ENCODE results near the gene LPAR1. TPM values are rescaled to one million over a fixed set of nuclear protein-coding genes. Genes with fewer than 3 reads are reported as not detected.

The LPAR1 gene
- total RNA-seq, 1 experiment from 2014 or later: 11.0 TPM

GRCh38 chr9:110850401-110851135 is 187.7 kb downstream of the LPAR1 start:
- H3K4me3 ChIP-seq (ENCODE audit: low read depth in 2 of 2, low read length in 2 of 2): no peak overlapping the region
- ATAC-seq: no peak
- H3K27ac ChIP-seq (ENCODE audit: low read length): no peak overlapping the region
- intact Hi-C loops (cut with micrococcal nuclease; ENCODE audit: unreplicated experiment) (no loop called here), in situ Hi-C loops (cut with HindIII; ENCODE audit: low pct_unique_long_range_greater_than_20kb, low sequenced_read_pairs) (no loop called here)
- H3K36me3 ChIP-seq (ENCODE audit: control insufficient read depth, insufficient read depth, low read length): no peaks in the 10 kb centered on the region
- H3K27me3 ChIP-seq (ENCODE audit: control insufficient read depth, insufficient read depth, low read length): no peaks in the 10 kb centered on the region
- no peak for TF ChIP-seq REST (IDR thresholded peaks at IDR 0.05; ENCODE audit: insufficient read depth in 1 of 2, low read depth in 2 of 2, low read length in 1 of 2)
- TF ChIP-seq POLR2AphosphoS5 (IDR thresholded peaks at IDR 0.05; ENCODE audit: low read depth, low read length): no peak
- no peak for TF ChIP-seq CTCF (IDR thresholded peaks at IDR 0.05)
- TF ChIP-seq TCF7L2 (IDR thresholded peaks at IDR 0.05; ENCODE audit: low read depth, low read length): no peak
- TF ChIP-seq SIN3A (IDR thresholded peaks at IDR 0.05; ENCODE audit: borderline replicate concordance, insufficient read depth, low read depth, low read length): no peak
- peaks cover 3% of the 10 kb centered on the region; the same call in 1 of the 2 replicates for H3K9me3 ChIP-seq (ENCODE audit: control insufficient read depth, insufficient read depth, low read depth, low read length)
- ChIA-PET POLR2A (no interaction called here), CTCF (interaction anchor here (0.6 kb wide), 1 partner anchor 1041 kb away, joined by 5 read pairs; no protein-coding TSS in a partner anchor)
- no peaks in the 10 kb centered on the region for H3K4me1 ChIP-seq (ENCODE audit: control insufficient read depth, insufficient read depth, low read length)
- DNase-seq (ENCODE audit: low read depth, low spot score): no peak
- no TSS peak for BruUV-seq (replicated peaks)

GRCh38 chr9:110847671-110848070 is 190.6 kb downstream of the LPAR1 start:
- Histone ChIP-seq H3K36me3 (ENCODE audit: control insufficient read depth, insufficient read depth, low read length) (no peaks in the 10 kb centered on the region), H3K9me3 (ENCODE audit: control insufficient read depth, insufficient read depth, low read depth, low read length) (no peaks in the 10 kb centered on the region), H3K4me1 (ENCODE audit: control insufficient read depth, insufficient read depth, low read length) (no peaks in the 10 kb centered on the region), H3K27ac (ENCODE audit: low read length) (no peak overlapping the region), H3K27me3 (ENCODE audit: control insufficient read depth, insufficient read depth, low read length) (no peaks in the 10 kb centered on the region), H3K4me3 (ENCODE audit: low read depth in 2 of 2, low read length in 2 of 2) (no peak overlapping the region)
- ChIA-PET CTCF (interaction anchor here (0.6 kb wide), 1 partner anchor 91 kb away, joined by 3 read pairs; no protein-coding TSS in a partner anchor), POLR2A (no interaction called here)
- TF ChIP-seq TCF7L2 (IDR thresholded peaks at IDR 0.05; ENCODE audit: low read depth, low read length) (no peak), REST (IDR thresholded peaks at IDR 0.05; ENCODE audit: insufficient read depth in 1 of 2, low read depth in 2 of 2, low read length in 1 of 2) (no peak), CTCF (IDR thresholded peaks at IDR 0.05) (no peak), POLR2AphosphoS5 (IDR thresholded peaks at IDR 0.05; ENCODE audit: low read depth, low read length) (no peak), SIN3A (IDR thresholded peaks at IDR 0.05; ENCODE audit: borderline replicate concordance, insufficient read depth, low read depth, low read length) (no peak)
- no TSS peak for BruUV-seq (replicated peaks)
- intact Hi-C loops (cut with micrococcal nuclease; ENCODE audit: unreplicated experiment): no loop called here
- no peak for DNase-seq (ENCODE audit: low read depth, low spot score)
- in situ Hi-C loops (cut with HindIII; ENCODE audit: low pct_unique_long_range_greater_than_20kb, low sequenced_read_pairs): no loop called here
- ATAC-seq: no peak

Data from Panc1 (cell line).